ENCODE data around the gene CDK3.
"Not testable (repeated sequence)": the region's sequence is repeated elsewhere in the genome, so short reads cannot be mapped to it uniquely, and the experiment has no call there.

Gene CDK3

GRCh38 chr17:76000755-76001521 is at the start of gene CDK3:
Gene CDK3 (plus strand): TSS chr17:76000855. CDS start chr17:76001426, 571 bp downstream.
- no peak within 1 kb of the TSS for H3K4me3 ChIP-seq (ENCODE audit: low read depth, low read length)

DNA sequence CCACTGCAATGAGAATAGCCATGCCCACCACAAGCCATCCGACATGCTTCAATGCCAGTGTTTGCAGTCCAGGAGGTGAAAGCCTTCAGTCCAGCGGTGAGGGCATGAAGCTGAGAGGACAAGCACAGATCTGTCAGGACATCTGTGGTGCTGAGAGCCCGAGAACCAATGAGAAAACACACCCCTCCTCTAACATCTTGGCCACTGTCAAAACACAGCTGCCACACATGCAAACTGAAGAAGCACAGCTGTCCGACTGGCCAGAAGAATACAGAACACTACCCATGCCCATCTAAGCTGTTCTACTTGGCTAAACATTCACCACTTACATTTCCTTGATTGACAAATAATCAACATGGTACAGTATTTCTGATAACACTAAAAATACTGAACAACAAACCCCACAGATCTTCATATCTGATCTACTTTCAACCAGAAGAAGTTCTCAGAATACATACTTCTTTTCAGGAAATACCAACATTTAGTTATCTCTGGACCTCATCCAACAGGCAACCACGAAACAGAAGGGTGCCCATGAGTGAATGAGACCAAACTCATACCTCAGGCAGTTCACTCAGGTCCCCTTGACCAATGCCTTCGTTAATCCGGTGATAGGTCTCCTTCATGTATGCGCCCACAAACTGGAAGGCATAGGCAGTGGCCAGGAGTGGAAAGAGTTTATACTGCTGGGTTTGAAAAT is 49.6 kb upstream of the CDK3 start:
- H3K4me3 ChIP-seq (ENCODE audit: low read depth, low read length), result no peak overlapping the region

DNA sequence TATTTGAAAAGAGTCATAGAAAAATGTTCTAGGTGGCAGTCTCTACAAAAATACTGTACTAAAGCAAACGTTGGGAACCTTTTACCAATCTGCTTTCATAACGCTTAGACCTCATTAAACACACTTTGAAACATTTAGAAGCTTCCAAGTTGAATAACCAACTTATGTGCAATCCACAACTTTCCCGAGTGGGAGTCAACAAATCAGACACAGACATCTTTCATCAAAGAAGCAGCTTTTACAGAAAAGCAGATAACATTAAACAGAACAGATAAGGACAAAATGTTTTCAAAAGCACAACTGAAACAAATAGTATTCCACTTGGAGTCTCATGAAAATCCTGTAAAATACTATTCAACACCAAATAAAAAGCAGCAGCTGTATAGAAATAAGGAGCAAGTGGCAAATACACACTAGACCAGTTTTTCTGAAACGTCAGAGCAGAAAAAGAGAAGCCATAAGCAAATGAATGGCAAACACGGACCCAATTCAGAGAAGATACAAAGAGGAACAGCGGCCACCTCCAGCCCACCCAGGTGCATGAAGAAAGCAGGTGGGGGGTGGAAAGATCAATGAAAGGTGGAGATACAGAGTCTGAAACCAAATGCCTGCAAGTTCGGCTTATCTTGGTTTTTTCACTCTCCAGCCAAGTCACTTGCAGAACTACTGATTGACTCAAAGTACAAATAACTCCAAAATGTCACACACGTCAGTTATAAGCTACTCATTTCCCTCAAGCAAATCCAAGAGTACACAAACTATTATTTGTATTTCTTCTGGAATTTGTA is 41.4 kb upstream of the CDK3 start:
- H3K4me3 ChIP-seq (ENCODE audit: low read depth, low read length), result no peak overlapping the region

GRCh38 chr17:75959839-75960511 is 40.7 kb upstream of the CDK3 start:
- H3K4me3 ChIP-seq (ENCODE audit: low read depth, low read length), result no peak overlapping the region

GRCh38 chr17:75965468-75965867 is 35.2 kb upstream of the CDK3 start:
- H3K4me3 ChIP-seq (ENCODE audit: low read depth, low read length), result no peak overlapping the region

DNA sequence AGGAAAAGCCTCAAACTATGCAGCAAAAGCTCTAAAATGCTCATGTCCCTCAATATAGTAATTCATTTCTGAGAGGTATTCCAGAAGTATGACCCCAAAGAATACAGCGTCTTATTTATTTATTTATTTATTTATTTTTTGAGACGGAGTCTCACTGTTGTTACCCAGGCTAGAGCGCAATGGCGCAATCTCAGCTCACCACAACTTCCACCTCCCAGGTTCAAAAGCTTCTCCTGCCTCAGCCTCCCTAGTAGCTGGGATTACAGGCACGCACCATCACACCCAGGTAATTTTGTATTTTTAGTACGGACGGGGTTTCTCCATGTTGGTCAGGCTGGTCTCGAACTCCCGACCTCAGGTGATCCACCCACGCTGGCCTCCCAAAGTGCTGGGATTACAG is 31.6 kb upstream of the CDK3 start:
- not testable (repeated sequence) for H3K4me3 ChIP-seq (ENCODE audit: low read depth, low read length)

DNA sequence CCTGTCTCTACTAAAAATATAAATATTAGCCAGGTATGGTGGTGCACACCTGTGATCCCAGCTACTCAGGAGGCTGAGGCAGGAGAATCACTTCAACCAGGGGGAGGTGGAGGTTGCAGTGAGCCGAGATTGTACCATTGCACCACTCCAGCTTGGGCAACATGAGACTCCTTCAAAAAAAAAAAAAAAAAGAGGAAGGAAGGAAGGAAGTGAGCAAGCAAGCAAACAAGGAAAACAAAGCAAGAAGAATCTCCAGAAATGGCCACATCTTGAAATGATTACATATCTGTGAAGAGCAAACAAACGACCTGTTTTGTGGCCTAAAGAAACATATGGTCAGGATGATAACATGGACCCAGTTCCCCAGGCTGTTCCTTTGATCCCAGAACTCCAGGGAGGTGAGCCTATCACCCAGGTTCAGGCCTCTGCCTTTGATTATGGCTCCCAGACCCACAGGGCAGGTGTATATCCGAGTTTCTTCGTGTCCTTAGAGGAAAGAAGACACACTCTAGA is 30.6 kb upstream of the CDK3 start:
- no peak overlapping the region for H3K4me3 ChIP-seq (ENCODE audit: low read depth, low read length)

- H3K4me3 ChIP-seq (ENCODE audit: low read depth, low read length), result no peak overlapping the region
These were observed 30.0 kb upstream of the CDK3 start for GRCh38 chr17:75970626-75971025.

DNA sequence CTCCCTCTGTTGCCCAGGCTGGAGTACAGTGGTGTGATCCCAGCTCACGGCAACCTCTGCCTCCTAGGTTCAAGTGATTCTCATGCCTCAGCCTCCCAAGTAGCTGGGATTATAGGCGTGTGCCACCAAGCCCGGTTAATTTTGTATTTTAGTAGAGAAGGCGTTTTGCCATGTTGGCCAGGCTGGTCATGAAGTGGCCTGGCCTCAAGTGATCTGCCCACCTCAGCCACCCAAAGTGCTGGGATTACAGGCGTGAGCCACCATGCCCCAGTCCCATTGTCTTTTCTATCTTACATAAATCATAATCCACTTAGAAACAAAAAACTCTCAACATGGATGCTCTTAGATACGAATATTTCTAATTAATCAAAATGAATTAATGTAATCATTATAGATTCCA is 25.5 kb upstream of the CDK3 start:
- not testable (repeated sequence) for H3K4me3 ChIP-seq (ENCODE audit: low read depth, low read length)

- no peak overlapping the region for H3K4me3 ChIP-seq (ENCODE audit: low read depth, low read length)
These were observed 24.9 kb upstream of the CDK3 start for GRCh38 chr17:75975757-75976174.

- no peak overlapping the region for H3K4me3 ChIP-seq (ENCODE audit: low read depth, low read length)
These were observed 24.3 kb upstream of the CDK3 start for GRCh38 chr17:75976175-75976848.

DNA sequence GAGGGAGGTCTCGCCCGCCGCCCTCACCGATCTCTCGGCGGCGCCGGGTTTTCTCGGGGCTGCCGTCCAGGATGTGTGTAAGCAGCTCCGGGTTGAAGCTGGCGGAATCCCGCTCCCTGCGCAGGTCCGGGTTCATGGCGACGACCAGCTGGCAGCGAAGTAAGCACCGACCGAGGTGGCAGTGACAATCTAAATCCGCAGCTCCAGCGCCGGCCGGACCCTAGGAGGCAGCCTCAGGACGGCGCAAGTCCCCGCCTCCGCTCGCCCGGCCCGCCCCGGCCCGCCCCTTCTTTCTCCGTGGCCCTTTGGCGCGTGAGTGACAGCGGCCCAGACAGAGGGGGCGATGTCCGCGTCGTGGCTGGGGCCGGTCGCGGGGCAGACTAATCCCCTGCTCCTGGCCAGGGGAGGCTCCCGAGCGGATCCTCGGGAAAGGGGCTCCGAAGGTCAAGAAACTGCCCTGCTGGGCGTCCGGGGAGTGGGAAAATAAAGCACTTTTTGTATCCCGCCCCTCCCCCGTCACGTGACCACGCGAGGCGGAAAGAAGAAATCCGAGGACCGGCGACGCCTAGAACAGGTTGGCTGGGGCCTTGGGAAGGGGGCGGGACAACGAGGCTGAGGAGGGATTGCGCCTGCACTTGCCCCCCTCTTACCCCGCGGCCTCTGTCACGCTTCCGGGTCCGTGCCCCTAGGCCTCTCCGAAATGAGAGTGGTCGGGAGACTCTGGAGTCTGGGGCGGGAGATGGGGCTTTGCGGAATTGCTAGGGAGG is 21.5 kb upstream of the CDK3 start, which contains the start of the genes ACOX1 and TEN1:
ACOX1 (minus strand) TSS at position 229 of the 767 bp plus-strand sequence; CDS start at position 136, 93 bp downstream.
TEN1 (plus strand) TSS at position 303 of the 767 bp plus-strand sequence. CDS start 6,953 bp downstream, outside the sequence.
- peak within 1 kb of the TSS; percentile 77 for H3K4me3 ChIP-seq (ENCODE audit: low read depth, low read length)

DNA sequence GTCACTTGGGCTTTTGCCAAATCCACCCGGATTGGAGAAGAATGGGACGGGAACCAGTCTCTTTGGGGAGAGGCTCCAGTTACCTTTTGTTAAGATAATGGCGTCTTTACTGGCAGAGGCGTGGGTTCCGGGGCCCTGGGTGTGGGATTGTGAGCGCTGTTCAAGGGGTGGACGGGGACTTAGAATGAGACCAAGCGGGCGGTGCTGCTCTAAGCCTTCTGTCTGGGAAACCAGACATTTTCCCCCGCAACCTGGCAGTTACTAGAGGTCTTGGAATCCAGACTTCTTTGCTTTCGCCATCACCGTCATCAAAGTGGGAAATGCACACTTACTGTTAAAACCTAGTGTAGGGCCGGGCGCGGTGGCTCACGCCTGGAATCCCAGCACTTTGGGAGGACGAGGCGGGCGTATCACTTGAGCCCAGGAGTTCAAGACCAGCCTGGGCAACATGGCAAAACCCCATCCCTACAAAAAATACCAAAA is 20.9 kb upstream of the CDK3 start:
- H3K4me3 ChIP-seq (ENCODE audit: low read depth, low read length), result peak overlapping the region; percentile 77

- H3K4me3 ChIP-seq (ENCODE audit: low read depth, low read length), result peak overlapping the region; percentile 77
These were observed 20.3 kb upstream of the CDK3 start for GRCh38 chr17:75980188-75981018.

- no peak overlapping the region for H3K4me3 ChIP-seq (ENCODE audit: low read depth, low read length)
These were observed 19.5 kb upstream of the CDK3 start for GRCh38 chr17:75981019-75981615.

DNA sequence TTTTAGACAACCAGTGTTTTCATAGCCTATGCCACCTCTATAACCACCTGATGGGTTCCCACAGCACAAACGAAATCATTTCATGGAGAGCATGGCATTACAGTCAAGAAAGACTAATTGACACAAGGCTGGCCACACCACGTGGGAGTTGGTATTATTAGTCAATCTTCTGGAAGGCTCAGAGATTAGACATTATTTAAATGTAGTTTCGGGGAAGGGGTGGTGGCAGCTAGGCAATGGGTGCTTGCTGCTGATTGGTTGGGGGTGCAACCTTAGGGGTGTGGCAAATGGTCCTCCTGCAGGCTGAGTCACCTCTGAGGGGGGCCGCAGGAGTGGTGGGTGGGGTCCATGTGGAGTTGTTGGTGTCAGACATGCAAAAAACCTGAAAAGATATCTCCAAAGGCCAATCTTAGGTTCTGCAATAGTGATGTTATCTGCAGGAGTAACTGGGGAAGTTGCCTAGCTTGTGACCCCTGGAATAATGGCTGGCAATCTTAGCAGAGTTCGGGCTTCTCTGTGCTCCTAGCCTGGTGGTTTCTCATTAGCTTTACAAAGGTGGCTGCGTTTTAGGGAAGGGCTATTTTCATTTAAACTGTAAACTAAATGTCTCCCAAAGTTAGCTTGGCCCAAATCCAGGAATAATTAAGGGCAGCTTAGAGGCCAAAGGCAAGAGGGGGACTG is 17.0 kb upstream of the CDK3 start:
- no peak overlapping the region for H3K4me3 ChIP-seq (ENCODE audit: low read depth, low read length)

- H3K4me3 ChIP-seq (ENCODE audit: low read depth, low read length), result no peak overlapping the region
These were observed 14.7 kb upstream of the CDK3 start for GRCh38 chr17:75985986-75986385.
